GM23248 (cell line): Measurements from ENCODE around the gene JAK3. TPM values are rescaled to one million over a fixed set of nuclear protein-coding genes. Genes with fewer than 3 reads are reported as not detected.

Experiments used
- DNase-seq: peaks from one replicate; pipeline ENCODE4 v3.0.0-alpha.2; 2015
- H2AFZ ChIP-seq: fragments of 200-600 bp; sonication (generic); 2 replicates; pipeline ENCODE4 v1.6.1; 2016; ENCODE audit warnings: antibody characterized with exemption
- H3F3A ChIP-seq: fragments of 200-600 bp; sonication (generic); 2 replicates; pipeline ENCODE4 v1.6.1; 2016; ENCODE audit warnings: mild to moderate bottlenecking, antibody characterized with exemption, mixed run types; ENCODE audit not compliant: insufficient read depth
- H3K27ac ChIP-seq: fragments of 200-600 bp; sonication (generic); 2 replicates; pipeline ENCODE4 v1.5.1; 2016; ENCODE audit warnings: mild to moderate bottlenecking
- H3K27me3 ChIP-seq: fragments of 200-600 bp; sonication (generic); replicated peaks from 2 replicates; pipeline ENCODE4 v1.6.1; 2016; ENCODE audit warnings: mild to moderate bottlenecking; ENCODE audit not compliant: insufficient read depth
- H3K36me3 ChIP-seq: fragments of 200-600 bp; sonication (generic); 2 replicates; pipeline ENCODE4 v1.6.1; 2016; ENCODE audit warnings: low read depth, mild to moderate bottlenecking
- H3K4me1 ChIP-seq: fragments of 200-600 bp; sonication (generic); 2 replicates; pipeline ENCODE4 v1.6.1; 2016; ENCODE audit warnings: mild to moderate bottlenecking; ENCODE audit not compliant: insufficient read depth
- H3K4me2 ChIP-seq: fragments of 200-600 bp; sonication (generic); one replicate; pipeline ENCODE4 v1.6.1; 2016; ENCODE audit warnings: mild to moderate bottlenecking; ENCODE audit not compliant: unreplicated experiment
- H3K4me3 ChIP-seq: fragments of 200-600 bp; sonication (generic); 2 replicates; pipeline ENCODE4 v1.5.1; 2016; ENCODE audit warnings: mild to moderate bottlenecking
- H3K79me2 ChIP-seq: fragments of 200-600 bp; sonication (generic); 2 replicates; pipeline ENCODE4 v1.6.1; 2016; ENCODE audit warnings: mild to moderate bottlenecking; ENCODE audit not compliant: insufficient read depth
- H3K9ac ChIP-seq: fragments of 200-600 bp; sonication (generic); 2 replicates; pipeline ENCODE4 v1.6.1; 2016; ENCODE audit warnings: mild to moderate bottlenecking
- H3K9me2 ChIP-seq: fragments of 200-600 bp; sonication (generic); 2 replicates; pipeline ENCODE4 v1.6.1; 2016; ENCODE audit warnings: mixed run types, mild to moderate bottlenecking, moderate library complexity; ENCODE audit not compliant: insufficient read depth
- H3K9me3 ChIP-seq: fragments of 200-600 bp; sonication (generic); one replicate; pipeline ENCODE4 v1.6.1; 2017; ENCODE audit warnings: low read depth
- H4K20me1 ChIP-seq: fragments of 200-600 bp; sonication (generic); 2 replicates; pipeline ENCODE4 v1.6.0; 2016; ENCODE audit not compliant: insufficient read depth
- EZH2 ChIP-seq: fragments of 200-600 bp; sonication (generic); IDR thresholded peaks from 2 replicates; pipeline ENCODE4 v1.6.1; 2018; ENCODE audit warnings: antibody characterized with exemption, mild to moderate bottlenecking; ENCODE audit not compliant: insufficient read depth, poor library complexity, severe bottlenecking
- EZH2phosphoT487 ChIP-seq: fragments of 200-600 bp; sonication (generic); IDR thresholded peaks from 2 replicates; pipeline ENCODE4 v1.6.1; 2018; ENCODE audit warnings: antibody characterized with exemption, moderate library complexity, mild to moderate bottlenecking, low read depth; ENCODE audit not compliant: insufficient read depth
- WGBS, 2 experiments: methylation state at CpG; one replicate each; pipeline ENCODE4 v1.1.6; 2015 to 2017; ENCODE audit warnings: low lambda C conversion rate in 2 of 2, low coverage in 1 of 2; ENCODE audit errors: missing lambda C conversion rate in 2 of 2; 5-methylcytosine and 5-hydroxymethylcytosine counted together
- in situ Hi-C: fragments of 300-500 bp; cut with MboI; formaldehyde crosslinking; loops from 2 replicates; pipeline ENCODE4 v1.15.0; 2020
- polyA plus RNA-seq: library from polyadenylated mRNA; unstranded; fragments of >200 nt; fragmentation: Nextera tagmentation; extraction: Ambion mirVana; gene quantifications from 2 replicates; pipeline ENCODE4 v1.2.1, GENCODE V29; 2016
- total RNA-seq: library from RNA; depleted of rRNA; stranded (reverse); fragments of >200 nt; shearing (Covaris generic); gene quantifications from 2 replicates; pipeline ENCODE4 v1.2.3, GENCODE V29; 2014

JAK3 gene
- total and polyA plus RNA-seq, 2 experiments from 2014 or later, result 5.0 to 5.9 TPM

DNA sequence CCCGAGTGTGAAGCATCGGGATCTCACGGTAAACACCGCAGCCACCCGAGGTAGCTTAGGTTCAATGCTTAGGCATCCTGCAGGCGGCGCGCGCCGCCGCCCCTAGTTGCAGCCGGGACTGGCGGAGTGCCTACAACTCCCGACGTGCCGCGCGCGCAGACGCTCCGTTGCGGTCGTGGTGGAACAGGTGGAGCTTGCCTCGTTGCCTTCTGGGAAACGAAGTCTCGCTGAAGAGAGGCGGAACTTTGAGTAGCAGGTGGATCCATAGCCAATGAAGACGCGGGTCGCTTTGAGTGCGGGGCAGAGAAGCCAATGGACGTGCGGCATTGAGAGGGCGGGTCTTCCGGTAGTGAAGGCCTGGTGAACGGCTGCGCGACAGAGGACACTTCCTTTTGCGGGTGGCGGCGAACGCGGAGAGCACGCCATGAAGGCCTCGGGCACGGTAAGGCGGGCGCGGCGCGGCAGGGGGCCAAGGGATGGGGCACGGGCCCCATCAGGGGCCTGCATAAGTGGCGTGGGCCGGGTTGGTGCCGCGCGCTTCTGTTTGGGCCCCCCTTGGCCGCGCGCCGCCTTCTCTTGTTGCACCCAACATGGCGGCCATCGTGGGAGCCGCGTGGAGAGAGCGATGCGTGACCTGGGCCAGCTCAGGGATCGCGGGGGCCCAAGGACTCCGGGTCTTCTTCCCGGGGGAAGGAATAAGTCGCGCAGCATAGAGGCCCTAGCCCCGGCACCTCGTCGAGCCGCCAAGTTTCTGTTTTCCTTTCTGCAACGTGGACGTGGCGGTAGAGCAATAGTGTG, 11.9 kb upstream of the JAK3 start, which contains the start of gene RPL18A:
Gene RPL18A, plus strand, starts transcription at position 378 of the 798 bp plus-strand sequence. Its CDS starts 47 bp downstream, at position 425.
- no peaks in the 10 kb centered on the region for H3K9me2 ChIP-seq
- H3K4me2 ChIP-seq, result peak within 1 kb of the TSS; percentile 92
- peak within 1 kb of the TSS; percentile 100 for H2AFZ ChIP-seq
- H3K27ac ChIP-seq, result peak within 1 kb of the TSS; percentile 67
- peak within 1 kb of the TSS; percentile 98 for H3K4me3 ChIP-seq
- H3F3A ChIP-seq, result peaks cover 27% of the 10 kb centered on the region
- DNase-seq, result peak; percentile 100
- peaks cover 14% of the 10 kb centered on the region; the same call in 1 of the 2 replicates for H3K4me1 ChIP-seq
- no peaks in the 10 kb centered on the region for H3K27me3 ChIP-seq
- peaks cover 36% of the 10 kb centered on the region; the same call in 1 of the 2 replicates for H3K36me3 ChIP-seq
- 0 to 1% methylated on average over 66 of the region's 80 CpGs for WGBS, 2 experiments
- no peaks in the 10 kb centered on the region for H3K9me3 ChIP-seq
- H4K20me1 ChIP-seq, result peaks cover 11% of the 10 kb centered on the region; the same call in 1 of the 2 replicates
- TF ChIP-seq EZH2phosphoT487 (no peak), EZH2 (no peak)
- peak within 1 kb of the TSS; percentile 99 for H3K9ac ChIP-seq
- in situ Hi-C loops, result no loop called here
- peaks cover 37% of the 10 kb centered on the region for H3K79me2 ChIP-seq

DNA sequence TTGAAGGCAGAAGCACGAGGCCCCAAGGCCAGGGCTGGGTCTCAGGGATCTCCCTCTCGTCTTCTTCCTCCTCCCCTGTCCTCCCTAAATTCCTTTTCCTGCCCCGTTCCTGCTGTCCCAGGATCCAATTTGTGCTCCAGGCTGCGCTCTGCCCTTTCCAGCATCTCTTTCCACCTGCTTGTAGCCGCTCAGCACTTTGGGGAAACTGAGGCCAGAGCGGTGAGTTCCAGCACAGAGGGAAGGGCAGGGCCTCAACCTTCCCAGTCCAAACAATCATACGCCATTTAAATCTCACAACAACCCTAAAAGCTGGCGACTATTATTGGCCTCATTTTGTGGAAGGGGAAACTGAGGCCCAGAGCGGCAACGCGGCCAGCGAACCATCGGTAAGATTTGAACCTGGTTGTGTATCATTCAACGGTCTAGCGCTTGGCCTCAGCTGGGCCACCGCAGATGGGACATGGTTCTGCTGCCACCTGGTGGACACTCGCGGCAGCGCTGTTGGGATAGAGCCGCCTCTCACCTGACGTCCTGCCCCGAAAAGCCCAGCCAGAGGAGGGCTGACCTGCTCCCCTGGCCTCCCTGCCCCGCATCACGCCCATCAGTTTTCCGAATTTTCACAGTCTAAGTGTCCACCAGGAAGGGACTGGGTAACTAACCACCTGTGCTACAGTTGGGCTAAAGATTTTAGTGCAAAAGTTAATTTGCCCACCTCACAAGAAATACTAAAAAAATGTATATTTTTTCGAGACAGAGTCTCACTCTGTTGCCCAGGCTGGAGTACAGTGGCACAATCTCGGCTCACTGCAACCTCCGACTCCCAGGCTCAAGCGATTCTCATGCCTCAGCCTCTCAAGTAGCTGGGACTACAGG, 7.7 kb upstream of the JAK3 start:
- H3K9ac ChIP-seq, result no peak overlapping the region
- H3K4me1 ChIP-seq, result peaks cover 4% of the 10 kb centered on the region; the same call in 1 of the 2 replicates
- no peaks in the 10 kb centered on the region for H3K9me3 ChIP-seq
- TF ChIP-seq EZH2 (no peak), EZH2phosphoT487 (no peak)
- no peaks in the 10 kb centered on the region for H4K20me1 ChIP-seq
- 7% methylated on average over 29 of the region's 29 CpGs for WGBS, 2 experiments
- H3K4me3 ChIP-seq, result no peak overlapping the region
- peak overlapping the region; percentile 22; the same call in 1 of the 2 replicates for H2AFZ ChIP-seq
- H3F3A ChIP-seq, result no peaks in the 10 kb centered on the region
- H3K27ac ChIP-seq, result no peak overlapping the region
- peak; percentile 78 for DNase-seq
- H3K27me3 ChIP-seq, result no peaks in the 10 kb centered on the region
- in situ Hi-C loops, result no loop called here
- no peaks in the 10 kb centered on the region for H3K9me2 ChIP-seq
- no peaks in the 10 kb centered on the region for H3K36me3 ChIP-seq
- H3K79me2 ChIP-seq, result peaks cover 8% of the 10 kb centered on the region
- H3K4me2 ChIP-seq, result no peak overlapping the region

GRCh38 chr19:17854061-17854460, 6.3 kb upstream of the JAK3 start:
- in situ Hi-C loops, result no loop called here
- TF ChIP-seq EZH2phosphoT487, result no peak
- WGBS, 2 experiments, result 90 to 91% methylated on average over 6 of the region's 6 CpGs
- H3K4me2 ChIP-seq, result no peak overlapping the region
- DNase-seq, result no peak
- H3K36me3 ChIP-seq, result no peaks in the 10 kb centered on the region
- peaks cover under 1% of the 10 kb centered on the region; the same call in 1 of the 2 replicates for H3K4me1 ChIP-seq
- H3K9me3 ChIP-seq, result no peaks in the 10 kb centered on the region
- H3K4me3 ChIP-seq, result no peak overlapping the region
- H3K27ac ChIP-seq, result no peak overlapping the region
- no peaks in the 10 kb centered on the region for H4K20me1 ChIP-seq
- no peaks in the 10 kb centered on the region for H3K9me2 ChIP-seq
- H3K79me2 ChIP-seq, result no peaks in the 10 kb centered on the region
- no peak overlapping the region for H2AFZ ChIP-seq
- no peak overlapping the region for H3K9ac ChIP-seq
- H3K27me3 ChIP-seq, result no peaks in the 10 kb centered on the region
- no peaks in the 10 kb centered on the region for H3F3A ChIP-seq

DNA sequence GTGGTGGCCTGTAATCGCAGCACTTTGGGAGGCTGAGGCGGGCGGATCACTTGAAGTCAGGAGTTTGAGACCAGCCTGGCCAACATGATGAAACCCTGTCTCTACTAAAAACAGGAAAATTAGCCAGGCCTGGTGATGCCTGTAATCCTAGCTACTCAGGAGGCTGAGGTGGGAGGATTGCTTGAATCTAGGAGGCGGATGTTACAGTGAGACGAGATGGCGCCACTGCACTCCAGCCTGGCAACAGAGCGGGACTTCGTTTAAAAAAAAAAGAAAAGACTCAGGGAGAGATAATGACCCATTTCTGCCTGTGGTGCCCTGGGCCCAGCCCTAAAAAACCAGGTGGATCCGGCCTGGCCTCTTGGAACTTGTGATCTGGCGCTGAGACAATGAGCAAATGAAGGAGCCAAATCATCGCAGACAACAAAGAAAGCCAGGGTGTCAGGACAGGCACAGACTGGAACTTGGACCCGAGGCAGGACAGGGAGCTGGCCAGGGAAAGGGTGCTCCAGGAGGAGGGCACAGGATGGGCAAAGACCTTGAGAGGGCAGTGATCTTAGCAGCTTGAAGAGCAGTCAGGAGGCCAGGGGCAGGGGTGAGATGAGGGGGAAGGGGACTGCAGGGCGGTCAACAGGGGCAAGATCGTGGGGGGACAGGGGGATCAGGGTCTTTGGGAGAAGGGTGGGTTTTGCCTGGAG, 962 bp upstream of the JAK3 start:
- DNase-seq, result no peak
- H3K27ac ChIP-seq, result no peak overlapping the region
- H3K36me3 ChIP-seq, result no peaks in the 10 kb centered on the region
- peaks cover 5% of the 10 kb centered on the region; the same call in 1 of the 2 replicates for H3K4me1 ChIP-seq
- no peaks in the 10 kb centered on the region for H3K27me3 ChIP-seq
- in situ Hi-C loops, result no loop called here
- H3K79me2 ChIP-seq, result no peaks in the 10 kb centered on the region
- H3K4me2 ChIP-seq, result no peak overlapping the region
- H3K9ac ChIP-seq, result no peak overlapping the region
- H3F3A ChIP-seq, result 0 out of 2 replicates have a peak, but pooled peaks cover 5% of the 10 kb centered on the region
- H4K20me1 ChIP-seq, result no peaks in the 10 kb centered on the region
- 93 to 96% methylated on average over 14 of the region's 14 CpGs for WGBS, 2 experiments
- H3K4me3 ChIP-seq, result no peak overlapping the region
- no peaks in the 10 kb centered on the region for H3K9me2 ChIP-seq
- H3K9me3 ChIP-seq, result no peaks in the 10 kb centered on the region
- TF ChIP-seq EZH2phosphoT487 (no peak), EZH2 (no peak)
- H2AFZ ChIP-seq, result no peak overlapping the region
